ELF-1 (cell line): ENCODE data around the gene TMPRSS6.

ENCODE experiments used
- DNase-seq: peaks from one replicate; pipeline ENCODE4 v3.0.0-alpha.2; 2016; ENCODE audit warnings: low read depth, low spot score

The TMPRSS6 gene

DNA sequence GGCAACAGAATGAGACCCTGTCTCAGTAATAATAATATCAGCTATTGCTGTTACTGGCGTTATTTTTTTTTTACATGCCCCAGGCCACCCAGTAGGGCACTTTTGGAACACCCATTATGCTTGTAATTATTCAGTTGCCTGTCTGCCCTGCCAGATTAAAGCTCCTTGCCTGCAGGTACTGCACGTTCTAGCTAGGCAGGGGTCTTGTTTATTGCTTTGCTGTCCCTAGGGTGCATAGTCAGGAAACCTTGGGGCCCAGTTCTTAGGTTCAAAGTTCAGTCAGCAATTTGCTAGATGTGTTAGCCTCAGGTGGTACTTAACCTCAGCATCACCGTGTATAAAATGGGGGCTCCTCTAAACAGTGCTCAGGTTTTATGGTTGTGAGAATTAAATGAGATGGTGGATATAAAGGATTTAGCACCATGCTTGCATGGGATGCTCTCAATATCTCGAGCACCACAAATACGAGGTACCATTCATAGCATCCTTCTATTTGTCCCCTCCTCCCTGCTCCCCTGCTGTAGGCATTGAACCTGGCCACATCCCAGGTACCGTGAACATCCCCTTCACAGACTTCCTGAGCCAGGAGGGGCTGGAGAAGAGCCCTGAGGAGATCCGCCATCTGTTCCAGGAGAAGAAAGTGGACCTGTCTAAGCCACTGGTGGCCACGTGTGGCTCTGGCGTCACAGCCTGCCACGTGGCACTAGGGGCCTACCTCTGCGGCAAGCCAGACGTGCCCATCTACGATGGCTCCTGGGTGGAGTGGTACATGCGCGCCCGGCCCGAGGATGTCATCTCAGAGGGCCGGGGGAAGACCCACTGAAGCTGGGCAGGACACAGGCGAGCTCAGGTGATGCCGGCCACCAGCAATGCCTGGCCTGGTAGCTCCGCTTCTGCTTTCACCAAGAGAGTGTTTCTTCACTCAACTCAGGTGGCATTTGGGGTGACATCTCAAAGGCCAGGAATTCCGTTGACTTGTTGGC, 80.5 kb downstream of the TMPRSS6 start:
- no peak for DNase-seq

DNA sequence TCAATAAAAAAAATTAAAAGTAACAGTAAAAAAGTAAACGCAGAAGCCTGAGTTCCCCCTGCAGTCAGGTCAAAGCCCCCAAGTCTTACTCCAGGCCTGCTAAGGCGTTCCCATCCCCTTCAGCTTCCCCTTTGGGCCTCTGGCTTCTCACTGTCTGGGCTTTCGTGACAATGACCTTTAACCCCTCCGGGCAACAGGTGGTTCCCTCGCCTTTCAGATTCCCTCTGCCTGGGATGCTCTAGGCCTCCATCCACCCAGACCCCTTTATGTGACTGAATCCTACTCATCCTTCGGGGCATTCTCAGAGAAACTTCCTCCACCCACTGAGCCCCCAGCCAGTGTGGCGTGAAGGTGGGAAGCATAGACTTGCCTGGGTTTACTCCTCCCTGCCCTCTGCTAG, 82.0 kb downstream of the TMPRSS6 start:
- DNase-seq = no peak

DNA sequence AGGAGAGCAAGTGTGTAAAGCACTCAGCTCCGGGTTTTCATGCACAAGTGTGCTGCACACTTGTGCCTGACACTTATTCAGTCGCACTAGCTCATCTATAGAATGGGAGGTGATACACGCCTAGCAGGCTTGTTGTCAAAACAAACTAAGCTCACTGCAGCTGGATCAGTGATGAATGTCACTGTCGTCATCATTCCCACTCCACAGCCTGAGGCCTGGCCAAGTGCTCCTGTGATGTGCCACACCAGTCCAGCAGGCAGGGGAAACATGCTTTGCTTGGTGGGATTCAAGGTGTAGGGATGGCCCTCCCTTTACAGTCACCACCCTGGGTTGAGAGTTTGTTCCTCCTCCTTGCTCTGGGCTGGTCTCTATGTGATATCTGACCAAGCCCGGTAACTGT, 83.2 kb downstream of the TMPRSS6 start:
- DNase-seq = peak; percentile 47

DNA sequence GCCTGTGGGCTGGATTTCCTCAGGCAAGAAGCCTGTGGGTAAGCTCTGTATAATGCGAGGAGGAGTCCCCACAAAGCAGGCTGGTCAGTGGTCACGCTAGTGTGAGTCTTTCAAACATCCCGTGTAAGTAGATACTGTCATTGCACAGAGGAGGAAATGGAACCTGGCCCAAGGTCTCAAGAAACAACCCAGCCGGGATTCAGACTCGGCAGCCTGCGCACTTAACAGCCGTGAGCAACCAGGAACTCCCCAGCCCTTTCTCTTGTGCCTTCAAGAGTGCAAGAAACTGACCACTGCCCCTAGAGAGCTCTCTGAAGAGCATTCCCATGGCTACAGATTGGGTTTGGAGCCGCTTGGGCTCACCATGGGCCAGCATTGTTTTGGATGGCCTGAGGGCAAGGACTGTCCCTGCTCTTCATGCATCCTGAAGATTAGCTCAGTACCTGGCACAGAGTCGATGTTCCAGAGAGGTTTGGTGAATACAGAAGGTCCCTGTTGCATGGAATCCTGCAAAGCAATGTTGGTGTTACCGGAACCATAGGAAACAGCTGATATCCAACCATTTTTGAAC, 83.9 kb downstream of the TMPRSS6 start:
- DNase-seq = peak; percentile 81

DNA sequence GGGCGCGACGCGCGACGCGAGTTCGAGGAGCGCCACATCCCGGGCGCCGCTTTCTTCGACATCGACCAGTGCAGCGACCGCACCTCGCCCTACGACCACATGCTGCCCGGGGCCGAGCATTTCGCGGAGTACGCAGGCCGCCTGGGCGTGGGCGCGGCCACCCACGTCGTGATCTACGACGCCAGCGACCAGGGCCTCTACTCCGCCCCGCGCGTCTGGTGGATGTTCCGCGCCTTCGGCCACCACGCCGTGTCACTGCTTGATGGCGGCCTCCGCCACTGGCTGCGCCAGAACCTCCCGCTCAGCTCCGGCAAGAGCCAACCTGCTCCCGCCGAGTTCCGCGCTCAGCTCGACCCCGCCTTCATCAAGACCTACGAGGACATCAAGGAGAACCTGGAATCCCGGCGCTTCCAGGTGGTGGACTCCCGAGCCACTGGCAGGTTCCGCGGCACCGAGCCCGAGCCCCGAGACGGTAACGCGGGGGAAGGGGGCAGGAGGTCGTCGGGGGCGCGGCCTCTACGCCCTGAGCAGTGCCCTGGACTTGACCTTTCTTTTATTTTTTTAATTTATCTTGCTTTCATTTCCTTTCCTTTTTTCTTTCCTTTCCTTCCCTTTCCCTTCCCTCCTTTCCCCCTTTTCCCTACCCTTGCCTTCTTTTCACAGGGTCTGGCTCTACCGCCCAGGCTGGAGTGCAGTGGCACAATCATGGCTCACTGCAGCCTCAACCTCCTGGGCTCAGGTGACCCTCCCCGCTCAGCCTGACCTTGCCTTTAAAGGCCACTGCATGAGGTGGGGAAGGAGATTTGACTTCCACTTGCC, 85.0 kb downstream of the TMPRSS6 start:
- no peak for DNase-seq

DNA sequence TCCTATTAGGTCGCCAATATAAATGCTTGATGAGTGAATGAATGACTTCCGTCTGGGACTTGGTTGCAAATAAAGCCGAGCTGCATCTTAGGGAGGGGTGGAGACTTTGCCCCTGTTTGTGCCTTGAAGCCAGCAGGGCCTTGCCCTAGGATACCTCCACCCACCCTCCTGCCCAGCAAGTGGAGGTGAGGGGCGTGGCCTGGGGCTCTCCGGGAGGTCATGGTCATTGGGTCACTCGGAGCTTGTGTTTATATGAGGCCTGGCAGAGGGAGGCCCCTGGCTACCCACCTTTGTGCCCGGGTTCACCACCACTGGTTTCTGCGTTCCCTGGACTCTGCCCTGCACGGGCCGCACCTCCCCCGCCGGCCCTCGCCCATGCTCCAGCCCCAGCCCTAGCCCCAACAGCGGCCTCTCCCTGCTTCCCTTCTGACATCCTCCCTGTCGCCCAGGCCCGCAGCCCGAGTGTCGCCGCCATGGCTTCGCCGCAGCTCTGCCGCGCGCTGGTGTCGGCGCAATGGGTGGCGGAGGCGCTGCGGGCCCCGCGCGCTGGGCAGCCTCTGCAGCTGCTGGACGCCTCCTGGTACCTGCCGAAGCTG, 85.7 kb downstream of the TMPRSS6 start:
- no peak for DNase-seq

DNA sequence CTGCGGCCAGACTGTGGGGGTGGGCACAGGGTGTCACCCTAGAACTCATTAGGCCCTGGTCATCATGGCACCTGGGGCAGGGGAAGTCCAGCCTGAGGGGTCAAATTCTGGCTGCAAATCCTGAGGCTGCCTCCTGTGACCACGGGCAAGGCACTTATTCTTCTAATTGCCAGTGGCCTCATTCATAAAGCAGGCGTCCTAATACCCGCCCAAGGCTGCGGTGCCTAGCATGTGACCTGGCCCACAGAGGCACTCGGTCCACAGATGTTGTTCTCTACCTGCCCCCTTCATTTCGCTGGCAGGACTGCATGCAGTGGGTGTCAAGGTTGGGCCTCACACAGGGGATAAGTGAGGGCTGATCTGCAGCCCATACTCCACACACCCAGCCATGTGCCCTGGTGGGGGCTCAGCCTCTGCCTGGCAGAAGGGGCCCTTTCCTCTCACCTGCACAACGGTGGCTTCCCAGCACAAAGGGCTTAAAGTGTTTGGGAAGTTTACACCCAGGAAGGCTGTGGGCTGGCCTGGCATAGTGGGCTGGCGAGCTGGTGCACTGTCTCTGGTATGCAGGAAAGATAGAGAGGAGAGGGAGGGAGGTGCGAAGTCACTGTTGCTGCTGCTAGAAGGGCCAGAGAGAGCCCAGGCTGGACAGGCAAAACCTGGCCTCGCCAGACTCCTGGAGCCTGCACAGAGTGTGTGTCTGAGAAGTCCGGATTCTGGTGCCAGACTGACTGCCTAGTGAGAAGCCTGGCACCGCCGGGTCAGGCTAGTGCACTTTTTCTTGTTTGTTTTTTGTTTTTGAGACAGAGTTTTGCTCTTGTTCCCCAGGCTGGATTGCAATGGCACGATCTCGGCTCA, 86.8 kb downstream of the TMPRSS6 start:
- no peak for DNase-seq

DNA sequence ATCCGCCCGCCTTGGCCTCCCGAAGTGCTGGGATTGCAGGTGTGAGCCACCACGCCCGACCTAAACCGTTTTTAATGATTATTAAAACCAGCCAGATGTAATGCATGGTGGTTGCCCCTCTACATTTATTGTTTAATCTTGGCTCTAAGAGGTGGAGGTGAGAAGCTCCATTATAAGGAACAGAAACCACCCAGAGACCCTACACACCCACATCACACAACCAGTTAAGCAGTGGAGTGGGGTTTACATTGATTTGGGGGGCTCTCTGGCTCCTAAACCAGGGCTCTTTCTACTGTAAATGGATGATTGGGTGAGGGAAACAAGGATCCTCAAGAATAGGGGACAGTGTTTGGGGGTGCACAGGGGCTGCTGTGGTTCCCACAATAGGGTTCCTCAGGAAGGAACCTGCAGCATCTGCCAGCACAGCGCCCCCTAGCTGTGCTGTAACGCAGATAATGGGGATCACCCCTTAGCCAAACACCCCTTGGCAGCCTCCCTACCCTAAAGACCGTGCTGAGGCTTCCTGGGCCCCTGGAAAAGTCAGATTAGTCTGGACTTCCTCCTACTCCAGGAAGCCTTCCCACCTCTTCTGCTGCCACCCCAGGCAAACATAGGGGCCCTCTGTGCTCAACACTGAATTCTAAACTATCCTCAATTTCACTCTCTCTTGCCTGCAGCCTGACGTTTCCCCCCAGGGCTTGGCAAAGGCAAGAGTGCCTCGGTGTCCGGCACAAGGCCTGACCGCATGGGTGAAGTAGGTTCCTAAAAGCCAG, 87.6 kb downstream of the TMPRSS6 start:
- DNase-seq = no peak

DNA sequence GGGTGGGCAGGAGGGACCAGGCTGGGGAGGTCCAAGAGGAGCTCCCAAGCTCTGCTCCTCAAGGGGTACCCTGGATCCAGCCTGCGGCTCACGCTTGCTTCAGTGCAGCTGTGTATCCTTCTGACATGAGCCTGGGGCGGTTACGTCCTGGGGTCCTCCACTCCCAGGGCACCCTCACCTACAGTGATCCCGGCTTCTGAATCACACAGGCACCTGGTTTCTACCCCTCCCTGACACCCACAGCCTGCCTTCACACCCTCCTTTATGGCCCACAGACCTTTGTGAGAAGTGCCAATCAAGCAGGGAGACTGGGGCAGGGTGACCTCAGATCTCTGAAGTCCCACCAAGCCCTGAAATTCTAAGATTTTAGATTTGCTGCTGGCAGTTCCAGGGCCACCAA, 88.5 kb downstream of the TMPRSS6 start:
- DNase-seq = no peak

DNA sequence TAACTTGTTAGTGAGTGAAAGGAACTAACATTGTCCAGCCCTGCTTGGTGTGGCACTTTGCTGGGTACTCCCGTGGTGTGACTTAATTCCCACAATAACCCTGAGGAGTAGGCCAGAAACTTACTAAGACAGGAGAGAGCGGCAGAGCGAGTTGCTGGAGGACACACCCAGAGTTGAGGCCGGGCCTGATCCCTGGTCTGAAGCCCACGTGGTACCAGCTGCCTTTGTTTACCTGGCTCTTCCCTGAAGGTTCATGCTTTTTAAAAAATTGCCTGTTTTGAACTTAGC, 89.4 kb downstream of the TMPRSS6 start:
- DNase-seq = peak; percentile 32

DNA sequence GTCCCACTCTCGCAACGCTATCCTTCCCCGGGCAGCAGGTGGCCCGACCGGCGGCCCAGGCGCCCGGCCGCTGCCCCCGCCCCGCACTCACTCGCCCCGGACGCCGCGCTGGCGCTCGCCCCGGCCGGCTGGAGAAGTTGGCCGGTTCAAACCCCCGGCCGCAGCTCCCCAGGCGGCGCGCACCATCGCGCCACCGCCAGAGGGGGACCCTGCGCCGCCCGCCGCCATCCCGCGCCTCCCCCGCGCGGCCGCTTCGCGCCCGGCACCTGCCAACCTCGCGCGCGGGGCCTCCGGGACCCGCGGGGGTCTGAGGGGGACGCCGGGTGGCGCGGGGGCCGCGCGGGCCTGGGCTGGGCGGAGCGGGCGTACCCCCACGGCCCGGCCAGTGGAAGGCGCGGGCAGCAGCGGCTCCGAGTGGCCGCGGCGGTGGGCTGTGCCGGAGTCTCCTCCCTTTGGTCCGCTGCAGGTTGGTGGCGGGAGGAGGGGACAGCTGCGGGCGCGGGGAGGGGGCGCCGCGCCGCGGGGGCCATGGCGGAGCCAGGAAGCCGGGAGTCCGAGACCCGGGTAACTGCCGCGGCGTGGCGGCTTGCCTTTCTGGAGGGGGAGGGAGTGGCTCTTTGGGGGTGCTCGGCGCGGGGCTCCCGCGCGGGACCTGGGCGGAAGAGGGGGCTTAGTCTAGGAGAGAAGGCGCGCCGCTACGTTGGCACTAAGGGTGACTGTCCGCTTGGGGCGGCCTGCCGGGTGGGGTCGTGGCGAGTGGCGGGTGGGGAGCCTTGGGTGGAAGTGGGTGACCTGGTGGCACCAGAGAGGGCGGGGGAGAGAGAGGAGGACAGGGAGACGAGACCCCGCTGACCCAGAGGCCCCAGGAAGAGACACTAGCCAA, 90.0 kb downstream of the TMPRSS6 start, which contains the start of the genes MPST and TST:
MPST (plus strand) TSS at position 434 of the 883 bp plus-strand sequence; CDS start at position 529, 95 bp downstream.
TST (minus strand) TSS at position 139 of the 883 bp plus-strand sequence. CDS start 715 bp downstream, outside the sequence.
- DNase-seq = peak; percentile 52

DNA sequence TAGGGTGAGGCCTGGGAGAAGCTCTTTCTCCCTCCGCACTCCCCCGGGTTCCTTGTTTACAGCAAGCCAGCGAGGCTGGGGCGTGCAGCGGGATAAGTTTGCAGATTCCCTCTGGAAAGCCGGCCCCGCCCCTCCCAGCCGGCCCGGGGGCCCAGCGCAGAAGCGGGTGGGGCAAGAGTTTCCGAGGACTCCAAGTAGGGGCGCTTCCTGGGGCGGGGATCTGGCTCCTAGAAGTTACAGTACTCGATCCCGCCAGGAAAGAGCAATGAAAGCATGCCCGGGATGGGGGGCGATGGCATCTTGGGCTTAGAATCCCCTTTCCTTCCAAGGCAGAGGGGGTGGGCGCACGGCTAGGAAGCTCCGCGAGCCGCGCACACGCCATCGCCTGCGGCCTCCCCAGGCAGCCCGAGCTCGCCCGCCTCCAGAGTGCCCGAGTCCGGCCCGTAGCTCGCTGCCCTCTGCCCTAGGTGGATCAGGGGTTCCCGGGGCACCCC, 90.7 kb downstream of the TMPRSS6 start:
- DNase-seq = peak; percentile 69

DNA sequence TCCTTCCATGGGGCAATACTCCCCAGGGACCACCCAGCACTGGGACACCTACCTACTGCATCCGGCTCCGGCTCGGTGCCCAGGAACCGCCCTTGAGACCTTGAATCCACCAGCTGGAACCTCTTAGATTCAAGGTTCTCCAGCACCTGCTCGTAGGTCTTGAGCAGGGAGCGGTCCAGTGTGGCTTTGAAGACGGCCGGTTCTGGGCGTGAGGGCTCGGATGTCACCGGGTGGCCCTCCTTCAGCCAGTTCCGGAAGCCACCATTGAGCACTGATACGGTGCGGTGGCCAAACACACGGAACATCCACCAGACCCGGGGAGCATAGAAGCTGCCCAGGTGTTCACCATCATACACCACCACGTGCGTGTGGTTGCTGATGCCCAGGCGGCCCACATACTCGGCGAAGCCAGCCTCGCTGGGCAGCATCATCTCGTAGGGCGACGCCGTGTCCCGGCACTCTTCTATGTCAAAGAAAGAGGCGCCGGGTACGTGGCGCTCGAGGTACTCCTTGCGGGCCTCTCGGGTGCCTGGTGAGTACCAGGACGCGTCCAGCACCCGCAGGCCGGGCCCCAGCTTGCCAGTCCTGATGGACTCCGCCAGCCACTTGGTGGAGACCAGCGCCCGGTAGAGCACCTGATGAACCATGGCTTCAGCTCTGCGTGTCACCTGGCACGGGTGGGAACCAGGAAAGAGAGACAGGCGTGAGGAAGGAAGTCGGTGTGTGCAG, 91.3 kb downstream of the TMPRSS6 start:
- DNase-seq = no peak

DNA sequence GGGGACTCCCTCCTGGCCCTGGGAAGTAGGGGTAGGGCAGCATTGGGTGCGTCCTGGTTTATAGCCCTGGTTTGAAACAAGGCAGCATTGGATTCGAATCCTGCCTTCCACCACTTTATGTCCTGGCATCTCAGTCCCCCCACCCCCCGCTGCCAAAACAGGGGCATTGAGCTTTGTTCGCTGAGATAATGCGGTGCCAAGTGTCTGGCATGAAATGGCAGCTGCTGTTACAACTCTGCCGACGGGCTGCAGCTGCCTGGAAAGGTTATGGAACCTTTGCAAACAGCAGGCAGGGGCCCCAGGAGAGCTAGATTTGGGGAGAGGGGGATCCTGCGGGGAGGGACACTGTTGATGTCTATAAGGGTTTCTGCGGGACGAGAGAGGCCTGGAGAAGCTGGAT, 92.2 kb downstream of the TMPRSS6 start:
- DNase-seq = no peak

DNA sequence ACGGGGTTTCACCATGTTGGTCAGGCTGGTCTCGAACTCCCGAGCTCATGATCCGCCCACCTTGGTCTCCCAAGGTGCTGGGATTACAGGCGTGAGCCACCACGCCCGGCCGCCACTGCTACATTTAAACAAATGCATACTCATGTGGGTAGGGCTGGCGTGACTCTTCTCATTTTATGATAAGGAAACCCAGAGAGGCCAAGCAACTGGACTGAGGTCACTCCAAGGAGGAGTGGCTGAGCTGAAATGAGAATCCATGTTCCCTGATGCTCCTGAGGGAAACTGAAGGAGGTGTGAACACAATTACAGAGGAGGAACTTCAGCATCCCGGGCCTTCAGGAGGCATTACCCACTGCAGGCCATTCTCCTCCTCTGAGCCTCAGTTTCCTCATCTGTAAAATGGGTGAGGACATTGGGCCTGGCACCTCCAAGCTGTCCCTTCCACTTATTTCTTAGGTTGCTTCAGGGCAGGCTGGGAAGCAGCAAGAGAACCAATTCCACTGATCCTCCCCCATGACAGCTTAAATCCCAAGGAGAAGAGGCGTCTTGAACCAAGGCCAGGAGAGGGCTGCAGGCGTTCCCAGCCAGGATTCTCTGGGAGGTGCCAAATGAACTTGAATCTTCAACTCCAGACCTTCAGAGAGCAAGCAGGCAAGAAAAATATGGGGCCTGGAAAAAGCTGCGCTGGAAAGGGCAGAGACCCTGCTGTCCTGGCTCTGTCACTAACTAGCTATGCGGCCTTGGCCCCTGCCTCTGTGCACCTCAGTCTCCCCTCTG, 93.2 kb downstream of the TMPRSS6 start:
- no peak for DNase-seq

DNA sequence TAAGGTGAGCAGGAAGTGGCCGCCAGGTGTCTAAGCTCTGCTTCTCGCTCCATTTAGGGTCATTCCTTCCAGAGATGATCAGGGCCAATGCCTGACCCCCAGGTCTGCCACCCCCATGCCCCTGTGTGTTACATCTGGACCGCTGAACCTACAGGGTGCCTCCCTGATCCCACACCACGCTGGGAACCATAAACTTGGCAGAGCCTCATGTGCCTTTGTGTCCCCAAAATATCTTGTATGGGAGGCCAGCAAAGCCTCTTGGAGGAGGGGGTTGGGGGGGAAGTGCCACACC, 94.0 kb downstream of the TMPRSS6 start:
- DNase-seq = no peak
